ENCODE data around the gene RFX2. TPM values are rescaled to one million over a fixed set of nuclear protein-coding genes. Genes with fewer than 3 reads are reported as not detected.

Gene RFX2
- total RNA-seq, 1 donor from 2014 or later: 3.2 TPM

DNA sequence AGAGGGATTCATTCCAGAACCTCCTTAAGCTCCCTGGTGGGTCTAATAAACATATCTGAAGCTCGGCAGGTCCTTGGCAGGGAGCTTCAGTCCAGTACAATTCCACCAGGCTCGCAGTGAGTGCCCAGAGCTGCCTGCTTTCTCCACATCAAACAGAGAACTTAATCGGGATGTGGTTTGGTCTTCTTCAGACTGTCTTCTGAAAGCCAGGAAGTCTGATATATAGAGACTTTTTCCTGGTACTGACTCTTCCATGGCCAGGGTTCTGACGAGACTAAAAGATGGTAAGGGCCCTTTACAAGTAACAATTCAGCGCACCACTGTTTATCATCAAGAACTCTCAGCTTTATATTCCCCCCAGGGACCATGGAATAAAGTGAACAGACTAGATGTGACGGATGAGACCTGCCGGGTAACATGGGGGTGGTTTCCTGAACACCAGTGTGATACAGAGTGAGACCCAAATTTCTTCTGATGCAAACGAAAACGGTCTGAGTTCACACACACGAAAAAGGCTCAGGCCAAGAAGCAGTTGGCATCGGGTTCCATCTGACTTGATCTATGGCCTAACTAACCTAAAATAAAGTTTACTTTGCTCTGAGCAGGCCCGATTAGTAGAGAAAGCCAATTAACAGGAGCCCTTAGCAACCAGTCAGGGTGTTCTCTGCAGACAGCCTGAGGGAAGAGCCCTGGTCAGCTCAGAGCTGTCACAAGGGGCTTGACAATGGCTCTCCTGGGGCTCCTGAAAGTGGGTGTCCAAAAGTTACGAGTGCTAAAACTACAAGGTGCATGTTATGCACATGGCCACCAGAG is 161.3 kb downstream of the RFX2 start:
- H3K4me1 ChIP-seq (ENCODE audit: insufficient read depth, low read length): peaks cover 17% of the 10 kb centered on the region

DNA sequence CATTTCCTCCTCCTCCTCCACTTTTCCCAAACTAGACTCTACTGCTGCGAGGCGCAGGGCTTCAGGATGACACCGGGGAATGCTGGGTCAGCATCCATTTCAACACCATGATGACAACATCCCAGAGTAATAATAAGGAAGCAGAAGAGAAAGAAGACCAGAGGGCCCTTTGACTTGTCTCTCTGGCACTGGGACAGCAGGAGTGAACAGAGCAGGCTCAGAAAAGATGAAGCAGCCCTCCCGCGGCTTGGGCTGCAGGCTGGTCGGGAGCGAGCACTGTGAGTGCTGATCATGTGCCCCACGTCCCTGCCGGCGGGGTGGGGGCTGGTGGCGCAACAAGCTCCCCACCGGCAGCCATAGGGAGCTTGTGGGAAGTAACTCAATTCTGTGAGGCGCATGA is 162.9 kb downstream of the RFX2 start:
- Mint-ChIP-seq H3K4me1 (ENCODE audit: low read depth, unreplicated experiment) (peaks cover 29% of the 10 kb centered on the region), H3K9me3 (ENCODE audit: unreplicated experiment) (no peaks in the 10 kb centered on the region), H3K27ac (ENCODE audit: unreplicated experiment) (no peak overlapping the region), H3K36me3 (ENCODE audit: low read depth, unreplicated experiment) (peaks cover 20% of the 10 kb centered on the region), H3K4me3 (ENCODE audit: unreplicated experiment) (no peak overlapping the region), H3K27me3 (ENCODE audit: low read depth, unreplicated experiment) (no peaks in the 10 kb centered on the region)
- Histone ChIP-seq H3K9ac (ENCODE audit: low read length) (no peak overlapping the region), H2AFZ (ENCODE audit: low read depth, low read length) (no peak overlapping the region), H3K27ac (ENCODE audit: low read depth, low read length) (no peak overlapping the region), H3K4me1 (ENCODE audit: insufficient read depth, low read length) (peaks cover 11% of the 10 kb centered on the region), H3K79me2 (ENCODE audit: insufficient read depth, low read length) (peaks cover 88% of the 10 kb centered on the region), H3K4me3 (ENCODE audit: insufficient read depth, low read depth, low read length) (no peak overlapping the region), H4K20me1 (ENCODE audit: insufficient read depth, low read length) (peaks cover 96% of the 10 kb centered on the region), H3K4me2 (ENCODE audit: low read length) (peak overlapping the region; percentile 30), H3K9me3 (ENCODE audit: insufficient read depth, low read depth, low read length) (no peaks in the 10 kb centered on the region), H3K36me3 (ENCODE audit: insufficient read depth, low read length) (peaks cover 10% of the 10 kb centered on the region), H3K27me3 (ENCODE audit: insufficient read depth, low read length) (no peaks in the 10 kb centered on the region)
- FAIRE-seq: no peak
- peak; percentile 27 for DNase-seq (ENCODE audit: low read depth)
- TF ChIP-seq, protein P1, sequence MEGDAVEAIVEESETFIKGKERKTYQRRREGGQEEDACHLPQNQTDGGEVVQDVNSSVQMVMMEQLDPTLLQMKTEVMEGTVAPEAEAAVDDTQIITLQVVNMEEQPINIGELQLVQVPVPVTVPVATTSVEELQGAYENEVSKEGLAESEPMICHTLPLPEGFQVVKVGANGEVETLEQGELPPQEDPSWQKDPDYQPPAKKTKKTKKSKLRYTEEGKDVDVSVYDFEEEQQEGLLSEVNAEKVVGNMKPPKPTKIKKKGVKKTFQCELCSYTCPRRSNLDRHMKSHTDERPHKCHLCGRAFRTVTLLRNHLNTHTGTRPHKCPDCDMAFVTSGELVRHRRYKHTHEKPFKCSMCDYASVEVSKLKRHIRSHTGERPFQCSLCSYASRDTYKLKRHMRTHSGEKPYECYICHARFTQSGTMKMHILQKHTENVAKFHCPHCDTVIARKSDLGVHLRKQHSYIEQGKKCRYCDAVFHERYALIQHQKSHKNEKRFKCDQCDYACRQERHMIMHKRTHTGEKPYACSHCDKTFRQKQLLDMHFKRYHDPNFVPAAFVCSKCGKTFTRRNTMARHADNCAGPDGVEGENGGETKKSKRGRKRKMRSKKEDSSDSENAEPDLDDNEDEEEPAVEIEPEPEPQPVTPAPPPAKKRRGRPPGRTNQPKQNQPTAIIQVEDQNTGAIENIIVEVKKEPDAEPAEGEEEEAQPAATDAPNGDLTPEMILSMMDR (IDR thresholded peaks at IDR 0.05; ENCODE audit: insufficient read depth, low read depth, low read length): no peak
- TF ChIP-seq EZH2 (IDR thresholded peaks at IDR 0.05; ENCODE audit: insufficient read depth, low read length): no peak

More for the DNA sequence above, 161.3 kb downstream of the RFX2 start:
- Histone ChIP-seq H3K9ac (ENCODE audit: low read length) (no peak overlapping the region), H3K4me2 (ENCODE audit: low read length) (no peak overlapping the region), H3K27ac (ENCODE audit: low read depth, low read length) (no peak overlapping the region), H3K9me3 (ENCODE audit: insufficient read depth, low read depth, low read length) (no peaks in the 10 kb centered on the region), H4K20me1 (ENCODE audit: insufficient read depth, low read length) (peaks cover 95% of the 10 kb centered on the region), H3K36me3 (ENCODE audit: insufficient read depth, low read length) (peaks cover 10% of the 10 kb centered on the region), H3K4me3 (ENCODE audit: insufficient read depth, low read depth, low read length) (no peak overlapping the region), H3K27me3 (ENCODE audit: insufficient read depth, low read length) (no peaks in the 10 kb centered on the region), H3K79me2 (ENCODE audit: insufficient read depth, low read length) (peaks cover 90% of the 10 kb centered on the region), H2AFZ (ENCODE audit: low read depth, low read length) (no peak overlapping the region)
- DNase-seq (ENCODE audit: low read depth) (no peak), FAIRE-seq (no peak)
- TF ChIP-seq, protein P1 (IDR thresholded peaks at IDR 0.05; ENCODE audit: insufficient read depth, low read depth, low read length): no peak
- TF ChIP-seq EZH2 (IDR thresholded peaks at IDR 0.05; ENCODE audit: insufficient read depth, low read length): no peak
- H3K36me3 Mint-ChIP-seq (ENCODE audit: low read depth, unreplicated experiment): peaks cover 23% of the 10 kb centered on the region
- H3K27me3 Mint-ChIP-seq (ENCODE audit: low read depth, unreplicated experiment): no peaks in the 10 kb centered on the region
- no peak overlapping the region for H3K27ac Mint-ChIP-seq (ENCODE audit: unreplicated experiment)
- no peaks in the 10 kb centered on the region for H3K9me3 Mint-ChIP-seq (ENCODE audit: unreplicated experiment)
- H3K4me1 Mint-ChIP-seq (ENCODE audit: low read depth, unreplicated experiment): peaks cover 35% of the 10 kb centered on the region
- H3K4me3 Mint-ChIP-seq (ENCODE audit: unreplicated experiment): peak overlapping the region; percentile 57

DNA sequence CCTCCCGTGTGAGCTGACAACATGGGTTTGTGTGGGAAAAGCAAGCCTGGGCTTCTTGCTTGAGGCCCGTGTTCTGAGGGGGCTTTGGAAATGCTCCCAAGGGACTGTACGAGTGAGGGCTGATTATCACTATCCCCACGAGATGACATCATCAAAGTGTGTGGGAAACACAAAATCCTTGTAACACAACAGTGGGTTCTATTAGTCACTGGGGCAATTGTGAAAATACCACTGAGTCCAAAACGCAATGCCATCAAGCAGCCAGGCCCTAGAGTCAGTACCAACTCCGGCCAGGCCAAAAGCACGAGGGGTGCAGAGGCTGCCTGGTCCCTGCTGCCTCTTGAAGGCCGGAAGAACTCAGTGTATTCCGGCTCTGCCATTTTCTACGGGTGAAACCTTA is 166.7 kb downstream of the RFX2 start:
- no peaks in the 10 kb centered on the region for H3K27me3 Mint-ChIP-seq (ENCODE audit: low read depth, unreplicated experiment)
- H3K9me3 Mint-ChIP-seq (ENCODE audit: unreplicated experiment): no peaks in the 10 kb centered on the region
- H3K27ac Mint-ChIP-seq (ENCODE audit: unreplicated experiment): no peak overlapping the region
- Histone ChIP-seq H3K4me3 (ENCODE audit: insufficient read depth, low read depth, low read length) (no peak overlapping the region), H3K9ac (ENCODE audit: low read length) (peak overlapping the region; percentile 3), H3K27me3 (ENCODE audit: insufficient read depth, low read length) (no peaks in the 10 kb centered on the region), H3K9me3 (ENCODE audit: insufficient read depth, low read depth, low read length) (no peaks in the 10 kb centered on the region), H3K36me3 (ENCODE audit: insufficient read depth, low read length) (peaks cover 13% of the 10 kb centered on the region), H3K4me1 (ENCODE audit: insufficient read depth, low read length) (peaks cover 11% of the 10 kb centered on the region), H3K79me2 (ENCODE audit: insufficient read depth, low read length) (peaks cover 67% of the 10 kb centered on the region), H2AFZ (ENCODE audit: low read depth, low read length) (no peak overlapping the region), H3K27ac (ENCODE audit: low read depth, low read length) (no peak overlapping the region), H3K4me2 (ENCODE audit: low read length) (no peak overlapping the region), H4K20me1 (ENCODE audit: insufficient read depth, low read length) (peaks cover 83% of the 10 kb centered on the region)
- TF ChIP-seq, protein P1 (IDR thresholded peaks at IDR 0.05; ENCODE audit: insufficient read depth, low read depth, low read length): no peak
- no peak for TF ChIP-seq EZH2 (IDR thresholded peaks at IDR 0.05; ENCODE audit: insufficient read depth, low read length)
- DNase-seq (ENCODE audit: low read depth): peak; percentile 43
- peaks cover 23% of the 10 kb centered on the region for H3K36me3 Mint-ChIP-seq (ENCODE audit: low read depth, unreplicated experiment)
- H3K4me3 Mint-ChIP-seq (ENCODE audit: unreplicated experiment): no peak overlapping the region
- no peak for FAIRE-seq
- peaks cover 14% of the 10 kb centered on the region for H3K4me1 Mint-ChIP-seq (ENCODE audit: low read depth, unreplicated experiment)
